DND-41 (cell line): ENCODE measurements around the gene C5orf22.

Experiments
- EZH2 ChIP-seq: IDR thresholded peaks from 3 replicates; pipeline ENCODE4 v1.6.1; 2012; ENCODE audit warnings: borderline replicate concordance, low read depth, mild to moderate bottlenecking, moderate library complexity, low read length, inconsistent platforms; ENCODE audit not compliant: severe bottlenecking
- TF ChIP-seq, protein P1 (sequence below): IDR thresholded peaks from 2 replicates; pipeline ENCODE4 v1.5.1; 2012; ENCODE audit warnings: borderline replicate concordance, low read length, moderate library complexity, mild to moderate bottlenecking; ENCODE audit not compliant: poor library complexity, severe bottlenecking; ENCODE audit errors: extremely low read depth

DNA sequence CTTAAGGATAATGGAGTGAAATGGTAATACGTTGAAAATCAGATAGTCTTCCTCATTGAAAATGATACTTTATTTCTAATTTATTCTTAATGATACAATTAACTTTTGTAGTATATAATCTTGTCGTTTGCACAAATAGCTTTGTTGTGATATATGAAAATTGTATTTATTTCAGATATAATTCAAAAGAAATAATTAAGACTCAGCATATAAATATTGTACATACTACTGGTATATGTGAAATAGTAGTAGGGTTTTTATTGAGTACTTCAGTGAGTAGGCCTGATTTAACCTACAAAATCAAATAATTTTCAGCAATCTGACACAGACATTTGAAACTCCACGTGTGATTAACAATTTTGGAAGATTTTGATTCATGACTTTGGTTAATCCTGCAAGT is 4.8 kb downstream of the C5orf22 start:
- no peak for TF ChIP-seq EZH2
- TF ChIP-seq, protein P1, sequence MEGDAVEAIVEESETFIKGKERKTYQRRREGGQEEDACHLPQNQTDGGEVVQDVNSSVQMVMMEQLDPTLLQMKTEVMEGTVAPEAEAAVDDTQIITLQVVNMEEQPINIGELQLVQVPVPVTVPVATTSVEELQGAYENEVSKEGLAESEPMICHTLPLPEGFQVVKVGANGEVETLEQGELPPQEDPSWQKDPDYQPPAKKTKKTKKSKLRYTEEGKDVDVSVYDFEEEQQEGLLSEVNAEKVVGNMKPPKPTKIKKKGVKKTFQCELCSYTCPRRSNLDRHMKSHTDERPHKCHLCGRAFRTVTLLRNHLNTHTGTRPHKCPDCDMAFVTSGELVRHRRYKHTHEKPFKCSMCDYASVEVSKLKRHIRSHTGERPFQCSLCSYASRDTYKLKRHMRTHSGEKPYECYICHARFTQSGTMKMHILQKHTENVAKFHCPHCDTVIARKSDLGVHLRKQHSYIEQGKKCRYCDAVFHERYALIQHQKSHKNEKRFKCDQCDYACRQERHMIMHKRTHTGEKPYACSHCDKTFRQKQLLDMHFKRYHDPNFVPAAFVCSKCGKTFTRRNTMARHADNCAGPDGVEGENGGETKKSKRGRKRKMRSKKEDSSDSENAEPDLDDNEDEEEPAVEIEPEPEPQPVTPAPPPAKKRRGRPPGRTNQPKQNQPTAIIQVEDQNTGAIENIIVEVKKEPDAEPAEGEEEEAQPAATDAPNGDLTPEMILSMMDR = no peak
